ENCODE results near the gene ZNF28.

DNA sequence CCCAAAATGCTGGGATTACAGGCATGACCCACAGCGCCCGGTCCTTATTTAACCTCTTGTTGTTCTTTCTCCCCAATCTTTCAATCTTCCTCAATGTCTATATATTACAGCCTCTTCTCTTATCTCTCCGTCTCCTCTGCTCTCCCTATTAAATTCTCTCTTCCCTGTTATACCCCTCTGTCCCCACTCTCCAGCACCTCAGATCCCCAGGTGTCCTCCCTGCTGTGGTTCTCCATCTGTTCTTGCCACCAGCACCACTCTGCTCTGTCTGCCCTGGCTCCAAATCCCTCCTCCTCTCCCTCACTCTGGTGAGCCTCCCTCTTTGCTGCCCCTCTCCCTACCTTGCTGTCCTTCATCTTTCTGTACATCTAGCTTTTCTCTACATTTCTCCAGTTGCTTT is 35.9 kb downstream of the ZNF28 start:
- TF ChIP-seq, protein P1, sequence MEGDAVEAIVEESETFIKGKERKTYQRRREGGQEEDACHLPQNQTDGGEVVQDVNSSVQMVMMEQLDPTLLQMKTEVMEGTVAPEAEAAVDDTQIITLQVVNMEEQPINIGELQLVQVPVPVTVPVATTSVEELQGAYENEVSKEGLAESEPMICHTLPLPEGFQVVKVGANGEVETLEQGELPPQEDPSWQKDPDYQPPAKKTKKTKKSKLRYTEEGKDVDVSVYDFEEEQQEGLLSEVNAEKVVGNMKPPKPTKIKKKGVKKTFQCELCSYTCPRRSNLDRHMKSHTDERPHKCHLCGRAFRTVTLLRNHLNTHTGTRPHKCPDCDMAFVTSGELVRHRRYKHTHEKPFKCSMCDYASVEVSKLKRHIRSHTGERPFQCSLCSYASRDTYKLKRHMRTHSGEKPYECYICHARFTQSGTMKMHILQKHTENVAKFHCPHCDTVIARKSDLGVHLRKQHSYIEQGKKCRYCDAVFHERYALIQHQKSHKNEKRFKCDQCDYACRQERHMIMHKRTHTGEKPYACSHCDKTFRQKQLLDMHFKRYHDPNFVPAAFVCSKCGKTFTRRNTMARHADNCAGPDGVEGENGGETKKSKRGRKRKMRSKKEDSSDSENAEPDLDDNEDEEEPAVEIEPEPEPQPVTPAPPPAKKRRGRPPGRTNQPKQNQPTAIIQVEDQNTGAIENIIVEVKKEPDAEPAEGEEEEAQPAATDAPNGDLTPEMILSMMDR (conservative IDR thresholded peaks at IDR 0.05 in 1 of 2, IDR thresholded peaks at IDR 0.05 in 1 of 2; ENCODE audit: low read depth in 1 of 2, low read length in 2 of 2) = no peak
- no peak for TF ChIP-seq EZH2 (IDR thresholded peaks at IDR 0.05; ENCODE audit: low read length, missing control alignments)
